SK-N-MC (cell line): ENCODE data around the gene SUSD2.

ENCODE experiments used
- EZH2 ChIP-seq: fragments of 200-600 bp; sonication (generic); IDR thresholded peaks from one replicate; pipeline ENCODE4 v1.6.1; 2017; ENCODE audit warnings: antibody characterized with exemption
- FOXP2 ChIP-seq: optimal IDR thresholded peaks from 2 replicates; pipeline ENCODE3; 2011; ENCODE audit warnings: mild to moderate bottlenecking, moderate library complexity; ENCODE audit not compliant: insufficient read depth; ENCODE audit errors: extremely low read length, control extremely low read depth
- POLR2AphosphoS5 ChIP-seq: IDR thresholded peaks from 2 replicates; pipeline ENCODE4 v1.6.1; 2012; ENCODE audit warnings: mild to moderate bottlenecking, low read depth, low read length, borderline replicate concordance

GRCh38 chr22:24178502-24179440 is 2.5 kb upstream of the SUSD2 start:
- TF ChIP-seq EZH2, result no peak
- TF ChIP-seq POLR2AphosphoS5, result no peak
- no peak for TF ChIP-seq FOXP2
